H1 (cell line): ENCODE results near the gene GALNT7. TPM values are rescaled to one million over a fixed set of nuclear protein-coding genes. Genes with fewer than 3 reads are reported as not detected.

ENCODE experiments used
- CTCF ChIA-PET: fragments of 300-600 bp; sonication (Branson Sonifier 250); formaldehyde crosslinking; loops from one replicate; lab custom pipeline; 2021; ENCODE audit not compliant: partially characterized antibody; lab: Charles Lee
- POLR2A ChIA-PET: fragments of 300-600 bp; sonication (Branson Sonifier 250); formaldehyde crosslinking; loops from one replicate; lab custom pipeline; 2021; ENCODE audit warnings: inconsistent platforms; ENCODE audit not compliant: partially characterized antibody; lab: Charles Lee
- DNase-seq, 2 experiments: peaks; one replicate each; pipeline versions ENCODE4 v3.0.0 to v3.0.0-alpha.2; 2010 to 2022; ENCODE audit warnings: low spot score in 2 of 2, low read depth in 1 of 2, mixed read lengths in 1 of 2
- FAIRE-seq: peaks from 2 replicates; lab custom pipeline; 2011; peaks lifted over from hg19 to GRCh38; lab: Jason Lieb, UNC
- H2AFZ ChIP-seq: 2 replicates; pipeline ENCODE4 v1.8.1; 2012; ENCODE audit warnings: low read length, inconsistent platforms
- H2AK5ac ChIP-seq: 2 replicates; pipeline ENCODE4 v1.6.1; 2013; ENCODE audit warnings: low read depth, low read length
- H2BK120ac ChIP-seq: replicated peaks from 2 replicates; pipeline ENCODE3; 2013; ENCODE audit warnings: low read depth, low read length, inconsistent platforms
- H2BK12ac ChIP-seq: 2 replicates; pipeline ENCODE4 v1.6.1; 2013; ENCODE audit warnings: low read depth, low read length
- H2BK15ac ChIP-seq: 2 replicates; pipeline ENCODE4 v1.6.1; 2013; ENCODE audit warnings: low read length
- H2BK20ac ChIP-seq: 2 replicates; pipeline ENCODE4 v1.6.1; 2013; ENCODE audit warnings: low read length
- H2BK5ac ChIP-seq: 2 replicates; pipeline ENCODE4 v1.6.1; 2013; ENCODE audit warnings: low read depth, low read length
- H3K14ac ChIP-seq: 2 replicates; pipeline ENCODE4 v1.6.1; 2013; ENCODE audit warnings: inconsistent platforms; ENCODE audit not compliant: insufficient read length
- H3K18ac ChIP-seq: 2 replicates; pipeline ENCODE4 v1.6.1; 2013; ENCODE audit warnings: low read length; ENCODE audit errors: extremely low read depth
- H3K23ac ChIP-seq: 2 replicates; pipeline ENCODE4 v1.6.1; 2013; ENCODE audit warnings: inconsistent platforms; ENCODE audit not compliant: insufficient read length
- H3K23me2 ChIP-seq: 2 replicates; pipeline ENCODE4 v1.6.1; 2013; ENCODE audit warnings: low read depth, low read length
- H3K27ac ChIP-seq: 2 replicates; pipeline ENCODE4 v1.6.1; 2011; ENCODE audit warnings: low read depth, low read length, inconsistent platforms
- H3K27me3 ChIP-seq, 4 experiments: replicated peaks in 1 of 4; 1 replicate in 1 of 4; 2 replicates in 3 of 4; pipeline versions ENCODE4 v1.6.1 to v1.8.1; 2011 to 2013; ENCODE audit warnings: low read length in 3 of 4, mild to moderate bottlenecking in 3 of 4, inconsistent platforms in 2 of 4, mixed read lengths in 2 of 4, moderate library complexity in 1 of 4; ENCODE audit not compliant: control insufficient read depth in 3 of 4, insufficient read depth in 3 of 4; ENCODE audit errors: extremely low read depth in 1 of 4
- H3K36me3 ChIP-seq, 4 experiments: 2 replicates each; pipeline versions ENCODE4 v1.6.1 to v1.8.1; 2011 to 2013; ENCODE audit warnings: mild to moderate bottlenecking in 4 of 4, low read length in 3 of 4, moderate library complexity in 2 of 4, control low read depth in 1 of 4, inconsistent platforms in 1 of 4; ENCODE audit not compliant: insufficient read depth in 4 of 4, control insufficient read depth in 2 of 4
- H3K4ac ChIP-seq: replicated peaks from 2 replicates; pipeline ENCODE3; 2013; ENCODE audit warnings: low read length, low read depth, mixed read lengths, inconsistent platforms; ENCODE audit not compliant: insufficient read length
- H3K4me1 ChIP-seq, 4 experiments: replicated peaks in 1 of 4; 1 replicate in 1 of 4; 2 replicates in 3 of 4; pipeline versions ENCODE4 v1.6.1 to v1.8.1; 2011 to 2013; ENCODE audit warnings: low read length in 3 of 4, inconsistent platforms in 2 of 4, mixed read lengths in 1 of 4; ENCODE audit not compliant: insufficient read depth in 4 of 4, control insufficient read depth in 3 of 4
- H3K4me2 ChIP-seq, 2 experiments: 2 replicates each; pipeline versions ENCODE4 v1.6.1 to v1.8.1; 2011 to 2013; ENCODE audit warnings: low read depth in 2 of 2, low read length in 2 of 2, control low read depth in 1 of 2, inconsistent platforms in 1 of 2, mild to moderate bottlenecking in 1 of 2; ENCODE audit not compliant: insufficient read depth in 1 of 2
- H3K4me3 ChIP-seq, 4 experiments: fragments of 200-600, 300-600 bp in 1 of 4; sonication (generic), shearing (Covaris generic), sonication (Bioruptor Twin) in 1 of 4; 2 replicates each; pipeline versions ENCODE4 v1.5.1 to v1.8.1; 2011 to 2016; ENCODE audit warnings: low read length in 4 of 4, low read depth in 3 of 4, control low read depth in 2 of 4, inconsistent platforms in 2 of 4, mild to moderate bottlenecking in 2 of 4, mixed read lengths in 1 of 4, moderate library complexity in 1 of 4; ENCODE audit not compliant: insufficient read depth in 2 of 4; ENCODE audit errors: extremely low read depth in 1 of 4
- H3K56ac ChIP-seq: replicated peaks from 2 replicates; pipeline ENCODE3; 2013; ENCODE audit warnings: low read depth, mild to moderate bottlenecking, mixed read lengths, low read length, inconsistent platforms; ENCODE audit not compliant: insufficient read length
- H3K79me1 ChIP-seq: 2 replicates; pipeline ENCODE4 v1.6.1; 2013; ENCODE audit warnings: low read depth, low read length, control low read depth
- H3K79me2 ChIP-seq, 2 experiments: 2 replicates each; pipeline versions ENCODE4 v1.6.1 to v1.8.1; 2012 to 2013; ENCODE audit warnings: low read length in 2 of 2, mild to moderate bottlenecking in 2 of 2, inconsistent platforms in 1 of 2; ENCODE audit not compliant: insufficient read depth in 2 of 2, control insufficient read depth in 1 of 2
- H3K9ac ChIP-seq, 4 experiments: replicated peaks in 1 of 4; 1 replicate in 1 of 4; 2 replicates in 3 of 4; pipeline versions ENCODE4 v1.6.1 to v1.8.1; 2011 to 2013; ENCODE audit warnings: low read depth in 3 of 4, low read length in 3 of 4, control low read depth in 2 of 4, mild to moderate bottlenecking in 2 of 4, moderate library complexity in 2 of 4, inconsistent platforms in 1 of 4; ENCODE audit errors: extremely low read depth in 1 of 4
- H3K9me3 ChIP-seq, 2 experiments: 2 replicates each; pipeline versions ENCODE4 v1.6.1 to v1.8.1; 2012 to 2013; ENCODE audit warnings: mild to moderate bottlenecking in 2 of 2, moderate library complexity in 2 of 2, control low read depth in 1 of 2, inconsistent platforms in 1 of 2, low read depth in 1 of 2, low read length in 1 of 2, mixed read lengths in 1 of 2; ENCODE audit not compliant: insufficient read depth in 2 of 2
- H4K20me1 ChIP-seq, 2 experiments: replicated peaks in 1 of 2; 2 replicates each; pipeline versions ENCODE3 to v1.8.1; 2011 to 2013; ENCODE audit warnings: inconsistent platforms in 2 of 2, low read length in 2 of 2, mild to moderate bottlenecking in 1 of 2; ENCODE audit not compliant: insufficient read depth in 2 of 2, control insufficient read depth in 1 of 2
- H4K5ac ChIP-seq: 2 replicates; pipeline ENCODE4 v1.6.1; 2013; ENCODE audit warnings: low read length, low read depth, mixed read lengths, inconsistent platforms; ENCODE audit not compliant: insufficient read length
- H4K8ac ChIP-seq: 2 replicates; pipeline ENCODE4 v1.8.0; 2013; ENCODE audit warnings: mild to moderate bottlenecking, moderate library complexity, low read length, inconsistent platforms; ENCODE audit not compliant: insufficient read depth; ENCODE audit errors: extremely low read depth
- H4K91ac ChIP-seq: replicated peaks from 2 replicates; pipeline ENCODE3; 2013; ENCODE audit warnings: low read length, mixed read lengths, inconsistent platforms; ENCODE audit not compliant: insufficient read length
- ATF3 ChIP-seq: IDR thresholded peaks from 2 replicates; pipeline ENCODE4 v1.6.1; 2011; ENCODE audit warnings: low read depth, mild to moderate bottlenecking, low read length; ENCODE audit not compliant: insufficient read depth
- CREB1 ChIP-seq: IDR thresholded peaks from 2 replicates; pipeline ENCODE4 v1.6.1; 2012; ENCODE audit warnings: inconsistent platforms
- CTCF ChIP-seq, 3 experiments: IDR thresholded peaks; 1 replicate in 2 of 3; 2 replicates in 1 of 3; pipeline versions ENCODE4 v1.5.1 to v1.6.1; 2011; ENCODE audit warnings: low read length in 3 of 3, mild to moderate bottlenecking in 3 of 3, inconsistent platforms in 2 of 3, low read depth in 1 of 3, moderate library complexity in 1 of 3; ENCODE audit not compliant: insufficient read depth in 1 of 3; ENCODE audit errors: control extremely low read depth in 1 of 3
- EZH2 ChIP-seq: fragments of 200-600 bp; sonication (generic); IDR thresholded peaks from 2 replicates; pipeline ENCODE4 v1.7.1; 2012; ENCODE audit warnings: low read depth, mild to moderate bottlenecking, moderate library complexity, low read length, inconsistent platforms; ENCODE audit not compliant: severe bottlenecking
- MAX ChIP-seq: IDR thresholded peaks from 2 replicates; pipeline ENCODE4 v1.6.1; 2012; ENCODE audit warnings: inconsistent platforms
- SIN3A ChIP-seq, 2 experiments: IDR thresholded peaks in 1 of 2; conservative IDR thresholded peaks in 1 of 2; 2 replicates each; pipeline ENCODE4 v1.6.1; 2011 to 2012; ENCODE audit warnings: low read length in 2 of 2, improper control_type of control experiment in 1 of 2, low read depth in 1 of 2, mild to moderate bottlenecking in 1 of 2
- WGBS, 2 experiments: shearing (Covaris generic) in 1 of 2; methylation state at CpG; one replicate each; pipeline versions ENCODE4 v1.1.6 to v1.1.7; 2013 to 2015; ENCODE audit warnings: low lambda C conversion rate in 2 of 2, mixed read lengths in 2 of 2, inconsistent platforms in 1 of 2, low coverage in 1 of 2, missing lambda C conversion rate in 1 of 2; ENCODE audit not compliant: insufficient replicate concordance in 2 of 2, insufficient coverage in 1 of 2, insufficient read length in 1 of 2; ENCODE audit errors: extremely low coverage in 1 of 2, missing lambda C conversion rate in 1 of 2; 5-methylcytosine and 5-hydroxymethylcytosine counted together
- polyA plus RNA-seq, 7 experiments: library from polyadenylated mRNA; depleted of rRNA in 3 of 7; stranded (reverse) in 5 of 7; unstranded in 2 of 7; fragments of >200 nt in 5 of 7; fragments of 200-250 nt in 2 of 7; gene quantifications; 1 replicate in 5 of 7; 2 replicates in 1 of 7; 4 replicates in 1 of 7; pipeline versions ENCODE4 v1.2.1 to v1.2.3, GENCODE V29; 2011 to 2013; ENCODE audit warnings: missing spikeins in 2 of 7, mixed read lengths in 2 of 7
- total RNA-seq: library from RNA; stranded (reverse); fragmentation: NEBNext Ultra II Directional; extraction: Animal tissue kit (Norgen Biotek cat#: 25700); gene quantifications from 2 replicates; pipeline ENCODE4 v1.2.1, GENCODE V29; 2021

The GALNT7 gene
- total and polyA plus RNA-seq, 2 of the 8 experiments (the other 6 are each of a cell fraction or from before 2014, with no cell fraction given) = 22.4 to 85.5 TPM

- no peak overlapping the region for H3K27ac ChIP-seq
- no peak overlapping the region for H2BK12ac ChIP-seq
- peak overlapping the region in 1 of 4 experiments; percentile 23; a peak in 1 of 7 replicates for H3K9ac ChIP-seq
- H3K9me3 ChIP-seq = no peaks in the 10 kb centered on the region
- DNase-seq (peak in 1 of 2 experiments; percentile 31), FAIRE-seq (peak; percentile 95)
- H3K79me1 ChIP-seq = no peaks in the 10 kb centered on the region; the same call in 1 of the 2 replicates
- peaks cover 0 to 89% of the 10 kb centered on the region in 2 experiments; a peak in 3 of 4 replicates for H3K79me2 ChIP-seq
- no peak overlapping the region for H3K23ac ChIP-seq
- no peak overlapping the region for H2BK15ac ChIP-seq
- H2AK5ac ChIP-seq = no peak overlapping the region
- H2BK5ac ChIP-seq = no peak overlapping the region
- peaks cover 0 to 6% (median 4%) of the 10 kb centered on the region in 4 experiments; a peak in 2 of 7 replicates for H3K4me1 ChIP-seq
- 29% methylated on average over 4 of the region's 4 CpGs; no CpG with 5 or more reads in 1 of the 2 experiments for WGBS, 2 experiments
- H4K5ac ChIP-seq = no peak overlapping the region
- H3K4ac ChIP-seq = no peak overlapping the region
- POLR2A ChIA-PET = interaction anchor here (1.2 to 1.7 kb wide), 3 partner anchors 11 to 244 kb away, joined by 3 to 7 read pairs (median 3); no protein-coding TSS in a partner anchor
- no peak overlapping the region for H2BK20ac ChIP-seq
- H3K4me3 ChIP-seq = no peak overlapping the region
- no peak overlapping the region for H3K18ac ChIP-seq
- H3K36me3 ChIP-seq = no peaks in the 10 kb centered on the region
- no peak overlapping the region for H4K8ac ChIP-seq
- H3K23me2 ChIP-seq = no peaks in the 10 kb centered on the region
- no peak overlapping the region for H4K91ac ChIP-seq
- no peak overlapping the region for H3K4me2 ChIP-seq
- H2BK120ac ChIP-seq = no peak overlapping the region
- CTCF ChIA-PET = interaction anchor here (0.6 to 4.1 kb wide), 67 partner anchors 8 to 1060 kb away, joined by 3 to 108 read pairs (median 4); partner anchors contain the start of gene GALNT7
- H3K56ac ChIP-seq = no peak overlapping the region
- no peak overlapping the region for H2AFZ ChIP-seq
- H3K27me3 ChIP-seq = no peaks in the 10 kb centered on the region
- H4K20me1 ChIP-seq = peaks cover 2 to 5% of the 10 kb centered on the region in 2 experiments
- H3K14ac ChIP-seq = no peak overlapping the region
- TF ChIP-seq CREB1 = no peak
- TF ChIP-seq EZH2 = no peak
- 0 out of 4 replicates have a peak, but pooled peaks of 1 of the 2 experiments have one; percentile 23 for TF ChIP-seq SIN3A (conservative IDR thresholded peaks at IDR 0.05 in 1 of 2, IDR thresholded peaks at IDR 0.05 in 1 of 2; ENCODE audit: low read depth in 1 of 2, low read length in 2 of 2)
- no peak for TF ChIP-seq ATF3
- peak; percentile 47 for TF ChIP-seq MAX
- TF ChIP-seq CTCF (IDR thresholded peaks at IDR 0.05; ENCODE audit: control extremely low read depth in 1 of 3, insufficient read depth in 1 of 3, low read depth in 1 of 3, low read length in 3 of 3) = peak; percentile 79 to 89 (median 79)
These were observed 89.4 kb downstream of the GALNT7 start for GRCh38 chr4:173257732-173258717.
